Measurements from ENCODE around the gene RASSF3.
A peak's percentile ranks its signal among the peaks of the same experiment; 100 is the strongest.
"Not testable (repeated sequence)": the region's sequence is repeated elsewhere in the genome, so short reads cannot be mapped to it uniquely, and the experiment has no call there.

RASSF3 gene

DNA sequence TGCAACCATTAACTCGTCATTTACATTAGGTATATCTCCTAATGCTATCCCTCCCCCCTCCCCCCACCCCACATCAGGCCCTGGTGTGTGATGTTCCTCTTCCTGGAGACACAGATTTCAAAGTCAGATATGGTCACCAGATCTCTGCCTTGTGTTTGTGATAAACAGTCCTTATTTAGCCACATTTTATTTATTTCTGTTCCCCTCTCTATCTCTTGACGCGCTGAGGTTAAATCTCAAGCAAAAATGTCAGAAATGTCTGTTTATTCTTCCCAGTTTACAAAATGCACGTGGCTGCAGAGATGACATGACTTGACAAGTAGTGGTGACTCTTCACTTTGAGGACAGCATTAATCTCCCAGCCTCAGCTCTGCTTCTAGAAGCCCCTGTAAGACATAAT lies 11.5 kb upstream of the RASSF3 start:
- no peak for DNase-seq

DNA sequence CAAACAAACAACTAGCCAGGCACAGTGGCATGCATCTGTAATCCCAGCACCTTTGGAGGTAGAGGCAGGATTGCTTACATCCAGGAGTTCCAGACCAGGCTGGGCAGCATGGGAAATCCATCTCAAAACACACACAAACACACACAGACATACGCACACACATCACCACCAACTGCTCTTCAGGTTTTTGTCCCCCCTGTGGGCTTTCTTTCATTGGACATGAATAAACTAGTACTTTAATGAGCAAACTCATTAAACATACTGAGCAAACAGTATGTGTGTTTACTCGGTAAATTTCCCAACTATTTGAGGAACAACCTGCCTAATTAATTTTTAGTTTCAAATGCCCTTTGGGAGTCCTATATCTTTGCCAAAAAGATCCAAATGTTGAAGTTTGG lies 10.1 kb upstream of the RASSF3 start:
- DNase-seq = no peak

DNA sequence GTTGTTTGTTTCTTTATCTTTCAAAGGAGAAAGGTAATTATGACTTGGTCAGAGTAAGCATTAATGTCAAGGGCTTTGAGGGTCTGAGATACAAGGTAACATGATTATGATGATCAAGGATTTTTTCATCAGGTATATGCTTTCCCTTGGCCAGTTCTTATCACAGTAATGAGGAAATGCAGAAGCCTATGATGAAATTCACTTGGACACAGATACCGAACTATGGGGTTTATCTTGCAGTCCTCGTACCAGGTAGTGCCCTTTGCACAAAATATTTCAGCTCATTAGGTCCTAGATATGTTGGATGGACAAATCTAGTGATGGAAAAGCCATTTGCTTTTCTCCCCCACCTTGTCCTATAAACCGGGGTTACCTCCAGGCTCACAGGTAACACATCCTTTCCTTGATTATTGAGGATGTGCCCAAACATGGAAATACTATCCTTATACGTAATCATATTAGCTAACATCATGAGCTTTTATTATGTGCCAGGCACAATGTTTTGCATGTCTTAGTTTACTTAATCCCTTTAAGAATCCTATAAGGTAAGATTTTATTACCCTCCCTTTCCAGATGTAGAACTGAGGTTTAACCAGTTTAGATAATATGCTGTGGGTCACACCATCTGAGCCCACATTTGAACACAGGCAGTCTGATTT lies 7.0 kb upstream of the RASSF3 start:
- no peak for DNase-seq

DNA sequence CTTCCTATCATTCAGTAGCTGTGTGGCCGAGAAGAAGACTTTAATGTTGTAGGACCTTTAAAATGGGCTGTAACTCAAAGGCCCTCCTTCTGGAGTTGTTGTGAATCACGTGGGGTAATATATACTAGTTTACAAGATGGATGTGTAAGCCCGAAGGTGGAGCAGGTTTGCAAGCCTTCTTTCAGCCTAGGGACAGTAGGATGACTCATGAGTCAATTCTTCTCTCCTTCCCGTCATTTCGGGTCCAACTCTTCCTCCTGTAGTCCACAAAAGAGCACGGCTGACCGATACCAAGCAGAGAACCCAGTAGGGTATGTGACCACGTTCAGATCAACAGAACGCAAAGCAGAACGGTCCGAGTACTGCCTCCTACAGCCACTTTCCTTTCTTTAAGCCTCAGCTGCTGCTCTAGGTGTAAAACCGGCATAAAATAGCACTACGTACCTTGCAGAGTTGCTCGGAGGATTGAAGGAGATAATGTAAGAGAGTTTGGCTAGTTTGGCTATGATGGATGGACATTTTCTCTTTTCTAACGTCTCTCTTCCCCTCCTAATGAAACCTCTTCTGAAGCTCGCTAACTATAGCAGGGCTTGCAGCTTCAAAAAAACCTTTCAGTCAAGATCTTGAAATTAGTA lies 1.3 kb upstream of the RASSF3 start:
- DNase-seq = peak; percentile 49

DNA sequence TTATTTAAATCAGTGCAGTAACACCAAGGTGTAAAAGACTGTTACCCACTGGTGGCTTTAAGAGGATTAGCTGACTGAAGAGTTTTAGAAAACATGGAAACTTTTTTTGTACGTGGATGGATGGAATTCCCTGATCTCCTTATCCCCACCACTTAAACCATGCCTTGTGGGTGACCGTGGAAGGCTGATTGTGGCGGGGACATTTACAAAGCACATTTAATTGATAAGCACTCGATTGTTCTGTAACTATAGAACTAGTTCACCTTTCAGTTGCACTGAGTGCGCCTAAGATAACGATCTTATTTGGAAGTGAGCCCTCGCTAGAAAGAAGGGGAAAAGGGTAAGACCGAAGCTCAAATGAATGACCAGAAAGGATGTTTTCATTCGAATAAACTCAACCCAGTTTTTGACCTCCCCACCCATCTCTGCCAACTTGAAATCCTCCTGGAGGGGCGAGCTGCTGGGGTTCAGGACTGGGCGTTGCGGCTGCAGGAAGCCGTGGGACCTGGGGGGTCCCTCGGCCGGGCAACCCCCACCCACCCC lies 688 bp upstream of the RASSF3 start:
- peak; percentile 10 for DNase-seq

DNA sequence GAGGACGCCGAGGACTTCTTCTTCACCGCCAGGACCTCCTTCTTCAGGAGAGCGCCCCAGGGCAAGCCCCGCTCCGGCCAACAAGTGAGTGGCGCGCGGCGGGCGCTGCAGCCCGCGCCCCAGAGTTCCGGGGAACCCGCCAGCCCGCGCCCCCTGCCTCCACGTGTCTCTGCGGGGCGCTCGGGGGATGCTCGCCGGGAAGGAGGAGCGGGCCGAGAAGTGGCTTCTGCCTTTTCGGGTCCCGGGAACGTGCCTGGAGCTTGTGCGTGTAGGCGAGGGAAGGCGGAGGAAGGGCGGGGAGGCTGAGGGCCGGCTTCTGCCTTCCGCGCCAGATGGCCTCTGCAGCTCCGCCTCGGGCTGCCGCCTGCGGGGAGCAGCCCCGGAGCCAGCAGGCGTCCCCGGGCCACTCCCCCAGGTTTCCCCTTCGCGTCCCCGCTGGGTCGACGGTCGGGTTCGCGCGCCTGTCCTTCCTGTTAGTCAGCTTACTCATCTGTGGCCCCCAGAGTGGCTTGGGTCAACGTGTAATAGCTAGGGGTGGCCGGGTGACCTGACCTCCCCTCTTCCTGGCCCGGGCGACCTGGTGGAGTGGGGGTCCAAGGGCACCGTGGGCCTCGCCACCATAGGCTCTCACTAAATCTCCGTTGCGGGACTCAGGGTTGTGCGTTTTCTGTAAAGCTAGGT lies 505 bp downstream of the RASSF3 start:
- DNase-seq = peak; percentile 75

DNA sequence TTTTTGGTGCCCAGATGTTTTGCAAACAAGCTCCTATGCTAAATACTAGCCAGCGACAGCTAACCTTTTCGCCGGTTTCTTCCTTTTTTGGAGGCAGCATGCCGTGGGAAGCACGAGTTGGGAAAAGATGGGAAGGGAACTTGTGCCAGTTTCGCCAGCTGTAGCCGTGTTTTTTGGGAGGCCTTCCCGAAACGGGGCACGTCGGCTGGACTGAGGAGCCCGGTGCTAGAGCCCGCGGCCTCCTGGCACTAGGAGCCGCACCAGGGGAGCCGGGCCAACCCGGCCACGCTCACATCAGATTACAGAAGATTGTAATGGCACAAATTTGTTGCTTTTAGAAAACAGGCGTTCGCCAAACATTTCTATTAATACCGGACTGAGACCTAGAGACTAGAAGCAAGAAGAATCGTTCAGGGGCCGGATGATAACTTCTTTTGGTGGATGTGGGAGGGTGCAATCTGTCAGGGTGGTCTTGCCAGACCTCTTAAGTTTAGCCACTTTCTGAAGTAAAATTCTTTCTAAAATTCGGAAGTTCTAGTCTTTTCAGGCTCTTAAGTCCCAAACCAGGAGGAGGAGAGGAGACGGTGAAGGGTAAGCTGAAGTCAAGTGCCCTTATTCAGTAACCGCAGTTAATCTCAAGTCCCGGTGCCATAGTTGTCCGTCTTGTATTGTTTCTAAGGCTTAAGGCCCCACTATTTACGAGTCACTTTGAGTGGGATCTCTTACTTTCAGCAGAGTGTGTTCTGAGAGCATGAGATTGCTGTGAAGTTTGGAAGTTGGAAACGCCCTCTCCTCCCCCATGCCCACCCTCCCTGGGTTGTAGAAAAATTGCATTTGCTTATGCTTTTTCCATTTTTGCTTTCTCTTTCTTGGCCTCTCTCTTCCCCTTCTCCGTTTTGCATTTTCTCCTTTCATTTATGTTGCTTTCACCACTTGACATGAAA lies 1.3 kb downstream of the RASSF3 start:
- peak; percentile 19 for DNase-seq

DNA sequence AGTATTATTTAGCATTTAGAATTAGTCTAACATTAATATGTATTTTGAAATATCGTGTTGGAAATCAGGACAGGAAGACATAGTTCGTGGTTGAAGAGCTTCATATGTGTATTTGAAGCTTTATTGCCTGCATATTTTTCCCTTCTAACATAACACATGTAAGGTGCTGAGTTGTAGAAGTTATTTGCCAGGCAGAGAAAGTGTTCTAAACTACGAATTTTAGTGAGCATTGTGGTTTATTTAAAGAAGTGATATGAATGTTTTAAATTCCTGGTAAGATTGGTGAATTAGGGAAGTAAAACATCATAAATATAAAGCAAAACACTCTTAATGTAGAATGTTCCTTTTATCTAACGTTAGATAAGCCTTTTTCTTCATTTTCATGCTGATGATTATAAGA lies 2.5 kb downstream of the RASSF3 start:
- no peak for DNase-seq

DNA sequence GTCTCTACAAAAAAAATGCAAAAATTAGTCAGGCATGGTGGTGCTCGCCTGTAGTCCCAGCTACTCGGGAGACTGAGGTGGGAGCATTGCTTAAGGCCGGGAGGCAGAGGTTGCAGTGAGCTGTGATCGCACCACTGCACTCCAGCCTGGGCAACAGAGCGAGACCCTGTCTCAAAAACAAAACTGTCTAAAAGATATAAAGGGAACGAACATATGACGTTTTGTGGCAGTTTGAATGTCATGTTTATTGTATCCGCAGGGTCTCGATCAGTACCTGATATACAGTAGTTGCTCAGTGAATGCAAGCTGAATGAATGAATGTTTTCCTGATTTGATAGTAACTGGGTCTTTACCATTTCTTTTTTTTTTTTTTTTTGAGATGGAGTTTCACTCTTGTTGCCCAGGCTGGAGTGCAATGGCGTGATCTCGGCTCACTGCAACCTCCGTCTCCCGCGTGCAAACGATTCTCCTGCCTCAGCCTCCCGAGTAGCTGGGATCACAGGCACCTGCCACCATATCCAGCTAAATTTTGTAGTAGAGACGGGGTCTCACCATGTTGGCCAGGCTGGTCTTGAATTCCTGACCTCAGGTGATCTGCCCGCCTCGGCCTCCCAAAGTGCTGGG lies 3.6 kb downstream of the RASSF3 start:
- not testable (repeated sequence) for DNase-seq

DNA sequence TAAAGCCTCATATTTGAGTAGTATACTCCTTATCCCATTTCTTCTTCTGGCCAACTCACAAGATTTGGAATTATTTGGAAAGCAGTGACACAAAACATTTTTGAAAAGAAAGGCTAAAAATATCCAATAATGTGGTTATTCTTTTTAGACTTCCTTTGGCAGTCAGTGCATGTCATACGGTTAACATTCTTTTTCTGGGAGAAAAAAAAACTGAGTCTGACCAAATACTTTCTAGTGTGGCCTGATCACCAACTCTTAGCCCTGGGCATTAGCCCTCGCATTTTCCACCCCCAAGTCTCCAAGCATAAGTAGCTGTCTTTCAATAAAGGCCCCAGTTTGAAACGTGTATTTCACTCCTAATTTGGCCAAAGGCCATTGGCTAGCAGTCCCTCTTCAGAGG lies 5.9 kb downstream of the RASSF3 start:
- no peak for DNase-seq

DNA sequence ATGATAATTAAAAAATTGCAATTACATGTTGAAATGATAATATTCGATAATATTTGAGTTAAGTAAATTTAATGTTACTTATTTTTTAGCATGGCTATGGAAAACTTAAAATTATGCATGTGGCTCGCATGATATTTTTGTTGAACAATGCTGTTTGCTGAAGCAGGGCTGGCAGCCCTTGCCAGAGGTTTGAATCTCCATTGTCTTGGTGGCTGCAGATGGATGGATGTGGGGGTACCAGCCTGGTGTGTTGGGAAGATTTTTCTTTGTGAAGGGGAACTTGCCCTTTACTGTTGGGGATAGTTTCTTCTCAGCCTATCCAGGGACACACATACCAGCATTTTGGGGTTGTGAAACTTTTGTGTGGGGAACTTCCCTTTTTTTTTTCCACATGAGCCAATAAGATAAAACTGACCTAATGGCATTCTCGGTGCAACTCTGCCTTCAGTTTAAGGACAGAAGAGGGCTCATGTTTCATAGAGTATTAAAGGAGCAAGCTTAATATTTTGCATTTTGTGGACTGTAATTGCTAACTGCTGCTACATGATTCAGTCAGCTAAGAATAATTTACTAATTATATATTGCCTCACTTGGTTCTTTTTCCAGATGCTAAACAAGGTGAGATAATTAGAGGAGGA lies 8.8 kb downstream of the RASSF3 start:
- no peak for DNase-seq

DNA sequence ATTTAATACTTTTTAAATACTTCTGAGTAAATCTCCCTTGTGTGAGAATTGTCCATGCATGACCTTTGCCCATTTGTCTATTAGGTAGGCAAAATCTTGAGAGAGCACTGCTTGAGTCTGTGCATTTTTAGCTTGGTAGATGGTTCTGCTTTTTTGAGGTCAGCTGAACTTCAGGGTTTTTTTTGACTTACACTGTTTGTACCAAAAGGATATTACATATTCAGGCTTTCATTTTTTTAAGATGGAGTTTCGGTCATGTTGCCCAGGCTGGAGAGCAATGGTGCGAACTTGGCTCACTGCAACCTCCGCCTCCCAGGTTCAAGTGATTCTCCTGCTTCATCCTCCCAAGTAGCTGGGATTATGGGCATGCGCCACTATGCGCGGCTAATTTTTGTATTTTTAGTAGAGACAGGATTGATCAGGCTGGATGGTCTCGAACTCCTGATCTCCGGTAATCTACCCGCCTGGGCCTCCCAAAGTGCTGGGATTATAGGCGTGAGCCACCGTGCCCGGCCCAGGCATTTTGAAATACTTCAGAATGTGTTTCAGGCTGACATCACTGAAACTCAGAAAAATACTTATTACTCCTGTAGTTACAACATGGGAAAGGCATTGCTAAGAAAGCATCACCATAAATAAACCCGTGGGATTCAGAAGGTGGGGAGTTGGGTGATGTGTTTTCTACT lies 11.1 kb downstream of the RASSF3 start:
- no peak for DNase-seq

DNA sequence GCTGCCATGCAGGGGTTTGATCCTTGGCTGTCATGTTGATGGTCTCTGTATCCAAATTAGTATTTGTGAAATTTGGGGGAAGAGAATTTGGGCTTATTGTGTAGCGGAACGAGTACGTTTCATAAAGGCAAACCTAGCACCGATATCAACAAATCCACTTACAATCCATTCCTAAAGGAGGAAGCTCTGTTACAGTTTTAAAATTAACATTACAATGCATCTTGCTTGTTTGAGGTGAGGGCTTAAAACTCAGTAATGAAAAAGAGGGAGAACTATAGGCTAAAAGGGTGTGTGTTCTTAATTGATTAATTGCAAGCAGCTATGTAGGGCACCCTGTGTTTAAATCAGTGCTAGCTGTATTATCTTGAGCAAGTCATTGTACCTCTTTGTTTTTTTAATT lies 13.7 kb downstream of the RASSF3 start:
- no peak for DNase-seq

DNA sequence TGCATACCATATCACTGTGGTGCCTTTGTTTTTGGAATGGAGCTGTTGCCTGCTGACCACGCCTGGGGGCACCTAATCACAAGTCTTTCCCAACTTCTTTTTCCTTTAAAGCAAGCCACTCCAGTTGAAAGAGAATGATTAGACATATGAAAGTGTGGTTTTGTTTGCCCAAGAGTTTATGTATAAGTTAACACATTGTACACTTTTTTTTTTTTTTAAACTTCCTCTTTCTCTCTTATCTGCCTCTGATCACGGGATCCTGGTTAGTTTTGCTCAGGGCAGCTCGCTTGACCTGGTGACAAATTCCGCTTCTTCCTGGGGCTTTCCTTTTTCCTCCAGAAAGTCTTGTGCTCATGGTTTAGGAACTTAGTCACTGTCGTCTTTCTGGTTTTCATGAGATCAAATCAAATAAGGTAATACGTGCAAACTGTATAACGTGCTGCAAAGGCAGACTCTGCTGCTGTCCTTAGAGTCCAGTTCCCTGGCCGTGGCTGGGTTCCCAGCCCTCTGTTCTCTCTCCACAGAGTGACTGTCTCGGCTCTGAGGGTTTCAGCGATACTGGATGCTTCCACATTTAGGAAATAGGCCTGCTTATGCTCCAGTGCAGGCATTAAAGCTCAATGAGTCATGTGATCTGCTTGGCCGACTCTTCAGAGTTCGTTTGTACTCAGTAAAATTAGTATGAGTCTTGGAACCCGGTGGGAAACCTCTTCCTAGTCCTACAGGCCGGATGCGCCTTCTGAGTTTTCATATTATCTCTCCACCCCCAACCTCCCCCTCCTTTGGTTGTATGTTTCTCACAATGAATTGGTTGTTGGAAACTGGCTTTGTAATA lies 15.2 kb downstream of the RASSF3 start:
- DNase-seq = peak; percentile 52

DNA sequence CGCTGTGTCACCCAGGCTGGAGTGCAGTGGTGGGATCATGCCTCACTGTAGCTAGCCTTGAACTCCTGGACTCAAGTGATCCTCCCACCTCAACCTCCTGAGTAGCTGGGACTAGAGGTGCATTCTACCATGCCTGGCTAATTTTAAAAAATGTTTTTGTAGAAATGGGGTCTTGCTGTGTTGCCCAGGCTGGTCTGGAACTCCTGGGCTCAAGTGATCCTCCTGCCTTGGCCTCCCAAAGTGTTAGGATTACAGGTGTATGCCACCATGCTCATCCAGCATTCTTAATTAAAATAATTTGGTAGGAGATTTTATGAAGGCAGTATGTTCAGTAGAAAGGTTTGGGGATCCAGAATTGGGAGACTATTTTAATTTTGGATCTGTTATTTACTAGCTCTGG lies 16.3 kb downstream of the RASSF3 start:
- DNase-seq = not testable (repeated sequence)

DNA sequence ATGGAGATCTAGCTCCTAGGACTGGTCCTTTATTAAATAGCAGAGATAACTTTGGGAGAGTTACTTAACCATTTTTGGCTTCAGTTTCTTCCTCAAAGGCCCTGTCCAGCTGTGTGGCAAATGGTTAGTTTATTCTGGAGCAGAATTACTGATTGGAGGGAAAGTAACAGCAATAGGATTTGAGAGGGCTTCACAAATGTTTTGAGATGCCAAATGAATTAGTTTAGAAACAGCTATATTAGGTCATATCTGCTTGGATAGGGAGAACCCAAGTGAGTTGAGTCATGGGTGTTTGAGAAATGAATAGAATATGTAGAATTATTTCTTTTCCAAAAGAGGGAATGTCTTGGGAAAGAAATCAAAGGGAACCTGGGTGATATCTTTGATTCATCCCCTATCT lies 17.5 kb downstream of the RASSF3 start:
- DNase-seq = no peak

DNA sequence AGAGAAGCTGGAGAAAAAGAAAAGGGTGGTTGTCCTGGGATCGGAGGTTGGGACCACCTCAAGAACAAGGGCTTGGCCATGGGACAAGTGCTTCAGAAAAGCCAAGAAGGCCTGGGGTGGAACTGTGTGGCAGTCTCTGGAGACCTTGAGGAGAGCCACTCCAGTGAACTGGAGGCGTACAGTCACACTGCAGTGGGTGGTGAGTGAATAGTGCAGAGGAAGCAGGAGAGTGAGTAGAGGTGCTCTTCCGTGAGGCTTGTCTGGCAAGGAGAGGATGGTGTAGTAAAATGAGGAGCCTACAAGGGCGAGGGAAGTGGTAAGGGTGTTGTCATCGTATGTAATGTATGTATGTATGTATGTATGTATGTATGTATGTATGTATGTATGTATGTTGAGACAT lies 20.9 kb downstream of the RASSF3 start:
- DNase-seq = no peak

DNA sequence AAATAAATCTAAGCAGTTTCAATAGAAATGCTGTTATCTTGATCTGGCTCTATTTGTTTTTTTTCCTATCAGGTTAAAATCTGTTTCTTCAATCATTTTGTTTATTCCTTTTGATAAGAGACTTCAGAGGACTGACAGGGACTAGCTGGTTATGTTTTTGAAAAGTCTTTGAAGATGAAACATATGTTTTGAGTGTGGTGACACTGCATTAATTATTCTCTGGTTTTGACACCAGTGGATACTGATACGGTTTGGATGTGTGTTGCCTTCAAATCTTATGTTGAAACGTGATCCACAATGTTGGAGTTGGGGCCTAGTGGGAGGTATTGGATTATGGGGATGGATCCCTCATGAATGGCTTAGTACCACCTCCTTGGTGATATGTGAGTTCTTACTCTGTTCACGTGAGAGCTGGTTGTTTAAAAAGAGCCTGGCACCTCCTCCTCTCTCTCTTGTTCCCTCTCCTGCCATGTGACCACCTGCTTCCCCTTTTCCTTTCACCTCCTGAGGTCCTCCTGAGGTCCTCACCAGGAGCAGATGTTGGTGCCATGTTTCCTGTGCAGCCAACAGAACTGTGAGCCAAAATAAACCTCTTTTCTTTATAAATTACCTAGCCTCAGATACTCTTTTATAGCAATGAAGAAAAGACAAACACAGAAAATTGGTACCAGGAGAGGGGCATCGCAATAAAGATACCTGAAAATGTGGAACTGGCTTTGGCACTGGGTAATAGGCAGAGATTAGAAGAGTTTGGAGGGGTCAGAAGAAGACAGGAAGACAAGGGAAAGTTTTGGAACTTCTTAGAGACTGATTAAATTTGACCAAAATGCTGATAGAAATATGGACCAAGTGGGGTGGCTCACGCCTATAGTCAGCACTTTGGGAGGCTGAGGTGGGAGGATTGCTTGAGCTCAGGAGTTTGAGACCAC lies 23.0 kb downstream of the RASSF3 start:
- DNase-seq = no peak

DNA sequence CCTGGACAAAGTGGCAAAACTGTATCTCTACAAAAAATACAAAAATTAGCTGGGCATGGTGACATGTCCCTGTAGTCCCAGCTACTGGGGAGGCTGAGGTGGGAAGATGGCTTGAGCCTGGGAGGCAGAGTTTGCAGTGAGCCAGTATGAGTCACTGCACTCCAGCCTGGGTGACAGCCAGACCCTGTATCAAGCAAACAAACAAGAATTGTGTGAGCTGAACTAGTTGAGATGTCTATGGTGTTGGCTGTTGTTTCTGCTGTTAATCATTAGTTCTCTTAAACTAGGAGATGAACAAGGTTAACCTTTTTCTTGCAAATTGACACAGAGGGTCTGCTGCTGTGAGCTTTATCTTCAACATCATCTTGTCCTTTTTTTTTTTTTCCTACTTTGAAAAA lies 23.6 kb downstream of the RASSF3 start:
- DNase-seq = peak; percentile 29

All from activated CD4-positive, alpha-beta T cell treated with anti-CD3 and anti-CD28 coated beads for 48 hours (primary cell).